GM12865 (cell line): ENCODE measurements around the gene COPRS.

Experiments
- DNase-seq: peaks from one replicate; pipeline ENCODE4 v3.0.0; 2010; ENCODE audit warnings: low read depth
- H3K4me3 ChIP-seq: 2 replicates; pipeline ENCODE4 v1.5.1; 2011; ENCODE audit warnings: mild to moderate bottlenecking, low read depth, low read length, control low read depth
- CTCF ChIP-seq: IDR thresholded peaks from 2 replicates; pipeline ENCODE4 v1.5.1; 2011; ENCODE audit warnings: low read length, control low read depth, low read depth, inconsistent platforms; ENCODE audit not compliant: insufficient read depth; ENCODE audit errors: missing control alignments

COPRS gene

GRCh38 chr17:31882571-31882970 lies 23.5 kb upstream of the COPRS start:
- no peak for DNase-seq
- TF ChIP-seq CTCF, result no peak
- H3K4me3 ChIP-seq, result no peak overlapping the region

- DNase-seq, result no peak
- TF ChIP-seq CTCF, result no peak
- H3K4me3 ChIP-seq, result no peak overlapping the region
Measured at GRCh38 chr17:31880311-31880710, 21.3 kb upstream of the COPRS start.

DNA sequence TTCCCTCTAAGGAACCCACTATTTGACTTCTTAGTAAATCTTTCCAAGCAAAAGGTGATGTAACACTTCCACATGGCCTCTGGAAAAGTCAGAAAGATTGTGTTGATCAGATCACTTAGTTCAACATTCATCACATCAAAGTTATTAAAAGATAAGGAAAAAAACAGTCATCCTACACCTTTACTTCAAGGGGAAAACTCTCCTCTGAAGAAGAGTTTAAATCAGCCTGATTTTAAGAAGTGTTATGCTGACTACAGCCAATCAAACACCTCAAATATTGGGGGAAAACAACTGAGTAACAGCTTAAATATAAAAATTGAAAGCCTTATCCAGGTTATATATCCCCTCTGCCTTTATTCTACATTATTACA lies 19.6 kb upstream of the COPRS start:
- H3K4me3 ChIP-seq, result no peak overlapping the region
- DNase-seq, result no peak
- TF ChIP-seq CTCF, result no peak

DNA sequence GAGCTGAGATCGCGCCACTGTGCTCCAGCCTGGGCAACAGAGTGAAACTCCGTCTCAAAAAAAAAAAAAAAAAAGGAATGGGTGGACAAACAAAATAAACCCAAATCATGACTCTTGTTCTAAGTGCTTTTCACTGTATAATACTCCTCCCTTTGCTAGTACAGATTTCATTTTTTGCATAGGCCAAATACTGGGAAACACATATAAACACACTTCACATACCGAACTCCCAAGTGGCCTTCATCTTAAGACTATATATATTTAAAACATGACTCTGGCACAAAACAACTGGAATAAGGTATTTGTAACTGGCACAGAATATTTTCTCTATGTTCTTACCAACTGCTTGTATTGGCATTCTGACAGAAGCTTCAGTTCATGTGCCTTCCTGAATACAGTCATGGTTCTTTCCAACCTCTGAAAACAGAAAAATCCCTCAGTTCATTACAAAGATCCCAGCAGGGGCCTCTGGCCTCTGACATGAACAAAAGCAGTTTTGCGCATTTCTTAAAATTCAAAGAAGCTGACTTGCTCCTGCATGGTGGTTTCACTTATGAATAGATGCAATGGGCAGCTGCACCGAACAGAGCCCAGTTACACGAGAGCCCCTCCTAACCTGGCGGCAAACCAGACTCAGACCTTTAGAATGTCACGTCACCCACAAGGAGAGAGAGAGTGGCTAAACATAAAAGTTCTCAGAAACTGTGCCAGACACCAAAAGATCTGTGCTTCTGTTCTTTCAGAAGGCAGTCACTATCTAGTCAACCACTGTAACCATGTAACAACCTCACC lies 19.1 kb upstream of the COPRS start:
- no peak overlapping the region for H3K4me3 ChIP-seq
- TF ChIP-seq CTCF, result no peak
- DNase-seq, result no peak

- DNase-seq, result no peak
- no peak overlapping the region for H3K4me3 ChIP-seq
- no peak for TF ChIP-seq CTCF
Measured at GRCh38 chr17:31877341-31877740, 18.3 kb upstream of the COPRS start.

GRCh38 chr17:31875081-31875480 lies 16.0 kb upstream of the COPRS start:
- DNase-seq, result no peak
- no peak overlapping the region for H3K4me3 ChIP-seq
- no peak for TF ChIP-seq CTCF

GRCh38 chr17:31869797-31870568 lies 10.9 kb upstream of the COPRS start:
- no peak overlapping the region for H3K4me3 ChIP-seq
- no peak for TF ChIP-seq CTCF
- DNase-seq, result no peak
